ENCODE measurements around the gene LRRN4. TPM values are rescaled to one million over a fixed set of nuclear protein-coding genes. Genes with fewer than 3 reads are reported as not detected.

The LRRN4 gene
- polyA plus RNA-seq, 1 donor from 2014 or later: 0.26 TPM

GRCh38 chr20:6041808-6042265, 12.0 kb downstream of the LRRN4 start:
- Histone ChIP-seq H3K9ac (ENCODE audit: low read length) (no peak overlapping the region), H3K79me2 (replicated peaks; ENCODE audit: insufficient read depth, low read length) (no peaks in the 10 kb centered on the region), H3K36me3 (ENCODE audit: insufficient read depth, low read length) (no peaks in the 10 kb centered on the region), H3K4me3 (ENCODE audit: low read length) (no peak overlapping the region), H3K27me3 (ENCODE audit: insufficient read depth, low read depth, low read length) (no peaks in the 10 kb centered on the region), H3K9me2 (ENCODE audit: insufficient read depth, low read length) (no peaks in the 10 kb centered on the region), H3K9me3 (ENCODE audit: low read length) (no peaks in the 10 kb centered on the region), H3F3A (ENCODE audit: insufficient read depth, low read length, poor library complexity, severe bottlenecking) (no peaks in the 10 kb centered on the region), H2AFZ (ENCODE audit: low read depth, low read length) (no peak overlapping the region), H3K4me2 (ENCODE audit: low read length) (no peak overlapping the region), H4K20me1 (ENCODE audit: insufficient read depth) (no peaks in the 10 kb centered on the region), H3K27ac (ENCODE audit: low read length) (no peak overlapping the region)
- TF ChIP-seq CTCF (IDR thresholded peaks at IDR 0.05; ENCODE audit: poor library complexity, severe bottlenecking) (no peak), TAF1 (IDR thresholded peaks at IDR 0.05; ENCODE audit: low read depth) (no peak), SMC3 (conservative IDR thresholded peaks at IDR 0.05; ENCODE audit: poor library complexity) (no peak), RAD21 (conservative IDR thresholded peaks at IDR 0.05) (no peak), POLR2AphosphoS5 (IDR thresholded peaks at IDR 0.05) (no peak), EP300 (conservative IDR thresholded peaks at IDR 0.05; ENCODE audit: poor library complexity, severe bottlenecking) (no peak), REST (IDR thresholded peaks at IDR 0.05; ENCODE audit: borderline replicate concordance) (no peak), MXI1 (conservative IDR thresholded peaks at IDR 0.05; ENCODE audit: poor library complexity, severe bottlenecking) (no peak), EZH2 (IDR thresholded peaks at IDR 0.05; ENCODE audit: borderline replicate concordance, insufficient read depth, low read length, poor library complexity, severe bottlenecking) (no peak)

GRCh38 chr20:6040958-6041807, 12.7 kb downstream of the LRRN4 start:
- Histone ChIP-seq H3K9me3 (ENCODE audit: low read length) (no peaks in the 10 kb centered on the region), H3K27me3 (ENCODE audit: insufficient read depth, low read depth, low read length) (no peaks in the 10 kb centered on the region), H3K4me2 (ENCODE audit: low read length) (no peak overlapping the region), H3K27ac (ENCODE audit: low read length) (no peak overlapping the region), H3K9me2 (ENCODE audit: insufficient read depth, low read length) (no peaks in the 10 kb centered on the region), H3K79me2 (replicated peaks; ENCODE audit: insufficient read depth, low read length) (no peaks in the 10 kb centered on the region), H3K4me3 (ENCODE audit: low read length) (no peak overlapping the region), H3K36me3 (ENCODE audit: insufficient read depth, low read length) (no peaks in the 10 kb centered on the region), H2AFZ (ENCODE audit: low read depth, low read length) (no peak overlapping the region), H3F3A (ENCODE audit: insufficient read depth, low read length, poor library complexity, severe bottlenecking) (no peaks in the 10 kb centered on the region), H3K9ac (ENCODE audit: low read length) (no peak overlapping the region), H4K20me1 (ENCODE audit: insufficient read depth) (no peaks in the 10 kb centered on the region)
- TF ChIP-seq RAD21 (conservative IDR thresholded peaks at IDR 0.05) (no peak), MXI1 (conservative IDR thresholded peaks at IDR 0.05; ENCODE audit: poor library complexity, severe bottlenecking) (no peak), EP300 (conservative IDR thresholded peaks at IDR 0.05; ENCODE audit: poor library complexity, severe bottlenecking) (no peak)

Measured in neural cell (in vitro differentiated cells).